ENCODE data around the gene FCHSD2.

DNA sequence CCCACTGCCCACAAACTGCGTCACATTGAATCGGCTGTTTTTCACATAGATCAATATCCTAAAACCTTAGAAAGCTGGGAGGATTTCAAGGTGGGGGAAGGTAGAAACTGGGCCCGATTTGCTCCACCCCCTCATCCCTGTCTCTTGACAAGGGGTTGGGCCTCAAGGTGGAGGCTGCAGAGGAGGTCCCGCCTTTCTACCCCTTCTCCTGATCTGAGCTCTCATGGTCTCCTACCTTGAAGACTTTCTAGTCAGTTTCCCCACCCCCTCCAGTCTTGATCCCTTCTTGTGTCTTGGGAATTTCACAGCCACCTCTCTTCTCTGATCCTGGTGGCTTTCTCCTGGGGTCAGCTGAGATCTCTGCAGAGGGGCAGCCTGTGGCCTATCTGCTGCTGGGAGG lies 343.8 kb downstream of the FCHSD2 start:
- TF ChIP-seq POLR2A (IDR thresholded peaks at IDR 0.05) = no peak
- TF ChIP-seq, protein P1, sequence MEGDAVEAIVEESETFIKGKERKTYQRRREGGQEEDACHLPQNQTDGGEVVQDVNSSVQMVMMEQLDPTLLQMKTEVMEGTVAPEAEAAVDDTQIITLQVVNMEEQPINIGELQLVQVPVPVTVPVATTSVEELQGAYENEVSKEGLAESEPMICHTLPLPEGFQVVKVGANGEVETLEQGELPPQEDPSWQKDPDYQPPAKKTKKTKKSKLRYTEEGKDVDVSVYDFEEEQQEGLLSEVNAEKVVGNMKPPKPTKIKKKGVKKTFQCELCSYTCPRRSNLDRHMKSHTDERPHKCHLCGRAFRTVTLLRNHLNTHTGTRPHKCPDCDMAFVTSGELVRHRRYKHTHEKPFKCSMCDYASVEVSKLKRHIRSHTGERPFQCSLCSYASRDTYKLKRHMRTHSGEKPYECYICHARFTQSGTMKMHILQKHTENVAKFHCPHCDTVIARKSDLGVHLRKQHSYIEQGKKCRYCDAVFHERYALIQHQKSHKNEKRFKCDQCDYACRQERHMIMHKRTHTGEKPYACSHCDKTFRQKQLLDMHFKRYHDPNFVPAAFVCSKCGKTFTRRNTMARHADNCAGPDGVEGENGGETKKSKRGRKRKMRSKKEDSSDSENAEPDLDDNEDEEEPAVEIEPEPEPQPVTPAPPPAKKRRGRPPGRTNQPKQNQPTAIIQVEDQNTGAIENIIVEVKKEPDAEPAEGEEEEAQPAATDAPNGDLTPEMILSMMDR (IDR thresholded peaks at IDR 0.05) = no peak
- no peak for TF ChIP-seq POLR2AphosphoS5 (IDR thresholded peaks at IDR 0.05)

Data from suprapubic skin (tissue), 4 donors.